Fibroblast of pulmonary artery (primary cell): Measurements from ENCODE around the gene PAIP1.
"Not testable (repeated sequence)": the region's sequence is repeated elsewhere in the genome, so short reads cannot be mapped to it uniquely, and the experiment has no call there.

ENCODE experiments used
- DNase-seq: peaks from one replicate; pipeline ENCODE4 v3.0.0-alpha.2; 2010; ENCODE audit warnings: low read depth
- H3K4me3 ChIP-seq: replicated peaks from 2 replicates; pipeline ENCODE4 v1.5.1; 2011; ENCODE audit warnings: low read depth, mild to moderate bottlenecking, control low read depth, low read length, moderate library complexity
- CTCF ChIP-seq: IDR thresholded peaks from 2 replicates; pipeline ENCODE4 v1.5.1; 2011; ENCODE audit warnings: mild to moderate bottlenecking, control low read depth, low read length, inconsistent platforms; ENCODE audit errors: missing control alignments

Gene PAIP1

GRCh38 chr5:43556857-43557542, at the start of gene PAIP1:
TSS of gene PAIP1 (minus strand) at chr5:43557077. CDS start at chr5:43556846, 231 bp downstream.
- peak; percentile 7 for TF ChIP-seq CTCF
- H3K4me3 ChIP-seq: peak within 1 kb of the TSS; percentile 70
- peak; percentile 89 for DNase-seq

GRCh38 chr5:43606351-43606750, 49.5 kb upstream of the PAIP1 start:
- DNase-seq: no peak
- TF ChIP-seq CTCF: no peak
- H3K4me3 ChIP-seq: no peak overlapping the region

DNA sequence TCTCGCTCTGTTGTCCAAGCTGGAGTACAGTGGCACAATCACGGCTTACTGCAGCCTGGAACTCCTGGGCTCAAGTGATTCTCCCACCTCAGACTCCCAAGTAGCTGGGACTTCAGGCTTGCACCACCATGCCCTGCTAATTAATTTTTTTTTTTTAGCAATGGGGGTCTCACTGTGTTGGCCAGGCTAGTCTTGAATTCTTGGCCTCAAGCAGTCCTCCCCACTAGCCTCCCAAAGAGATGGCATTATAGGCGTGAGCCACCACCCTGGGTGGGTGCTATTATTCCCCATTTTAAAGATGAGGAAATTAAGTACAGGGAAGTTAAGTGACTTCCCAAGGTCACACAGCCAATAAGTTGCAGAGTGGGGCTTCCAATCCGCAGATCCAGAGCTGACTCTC, 47.8 kb upstream of the PAIP1 start:
- no peak overlapping the region for H3K4me3 ChIP-seq

GRCh38 chr5:43603344-43604217, 46.7 kb upstream of the PAIP1 start:
- peak overlapping the region; percentile 81 for H3K4me3 ChIP-seq
- peak; percentile 28 for DNase-seq
- no peak for TF ChIP-seq CTCF

More for the DNA sequence above, 47.8 kb upstream of the PAIP1 start:
- no peak for TF ChIP-seq CTCF
- no peak for DNase-seq

DNA sequence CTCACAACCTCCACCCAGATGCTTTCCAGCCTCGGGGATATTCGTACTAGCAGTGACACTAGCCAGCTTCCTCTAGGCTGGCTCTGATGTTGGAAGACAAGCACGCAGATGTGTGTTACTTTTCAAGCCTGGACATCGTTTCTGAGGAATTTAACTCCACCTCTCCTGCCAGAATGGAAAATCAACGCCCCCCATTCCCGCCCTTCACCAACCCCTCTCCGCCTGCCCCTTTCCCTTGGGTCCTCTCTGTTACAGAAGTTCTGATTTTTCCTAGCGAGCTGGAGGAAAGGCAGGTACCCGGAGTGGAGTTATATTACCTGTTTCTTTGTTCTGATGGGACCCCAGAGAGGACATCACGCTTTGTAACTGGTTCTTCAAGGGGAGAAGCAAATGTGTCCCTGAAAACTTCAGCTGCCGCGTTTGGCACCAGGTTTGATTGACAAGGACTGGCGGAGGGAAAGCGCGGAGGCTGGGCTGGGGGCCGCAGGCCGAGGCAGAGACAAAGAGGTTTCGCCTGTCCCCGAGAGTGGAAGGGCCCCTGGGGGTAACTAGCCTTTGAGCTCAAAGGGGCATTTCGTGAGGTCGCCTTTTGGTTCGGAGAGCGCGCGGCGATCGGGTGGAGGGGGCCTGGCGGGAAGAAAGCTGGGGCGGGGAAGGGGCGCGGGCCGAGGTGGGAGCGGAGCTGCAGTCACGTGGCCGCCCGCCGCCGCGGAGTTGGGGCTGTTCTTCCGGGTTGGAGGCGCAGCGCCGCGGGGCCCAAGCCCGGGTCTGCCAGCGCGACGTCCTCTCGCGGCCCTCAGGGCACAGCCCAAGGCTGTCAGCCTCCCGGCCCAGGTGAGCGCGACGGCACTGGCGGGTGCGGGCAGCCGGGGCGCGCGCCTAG, 45.8 kb upstream of the PAIP1 start, which contains the start of gene NNT:
Gene NNT, plus strand, starts transcription at position 720 of the 883 bp plus-strand sequence. CDS start 6,016 bp downstream, outside the sequence.
- H3K4me3 ChIP-seq: peak within 1 kb of the TSS; percentile 81
- DNase-seq: peak; percentile 49
- TF ChIP-seq CTCF: no peak

DNA sequence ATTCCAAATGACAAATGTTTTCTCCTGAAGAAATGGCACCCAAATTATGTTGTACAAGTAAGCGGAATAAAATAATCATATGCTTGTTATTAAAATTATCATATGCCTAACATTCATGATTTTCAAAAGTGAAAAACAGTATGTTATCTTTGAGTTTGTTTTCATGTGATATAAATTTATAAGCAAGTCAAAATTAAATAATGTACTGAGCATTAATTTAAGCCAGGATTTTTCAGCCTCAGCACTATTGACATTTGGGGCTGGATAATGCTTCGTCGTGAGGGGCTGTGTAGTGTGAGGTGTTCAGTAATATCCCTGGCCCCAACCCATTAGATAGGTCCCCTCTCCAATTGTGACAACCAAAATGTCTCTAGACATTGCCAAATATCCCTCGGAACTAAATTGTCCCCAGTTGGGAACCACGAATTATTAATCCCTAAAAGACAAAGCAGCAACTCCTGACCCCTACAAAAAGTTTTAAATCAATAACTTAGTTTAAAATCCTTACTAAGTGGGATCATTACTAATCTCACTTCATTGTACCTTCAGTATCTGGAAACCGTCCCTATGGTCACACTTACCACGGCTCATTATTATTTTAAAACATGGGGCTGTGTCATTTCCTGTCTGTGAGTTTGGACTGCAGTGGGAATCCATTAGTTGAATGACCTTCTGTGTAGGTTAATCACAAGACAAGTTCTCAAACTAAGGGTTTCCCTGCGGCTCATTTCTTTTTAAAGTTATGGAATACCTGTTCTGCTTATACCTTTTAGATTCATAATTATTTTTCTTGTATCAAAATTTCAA, 44.8 kb upstream of the PAIP1 start:
- peak overlapping the region; percentile 81 for H3K4me3 ChIP-seq
- TF ChIP-seq CTCF: no peak
- DNase-seq: peak; percentile 27

GRCh38 chr5:43598927-43599326, 42.0 kb upstream of the PAIP1 start:
- not testable (repeated sequence) for H3K4me3 ChIP-seq

More at GRCh38 chr5:43598927-43599326, 42.0 kb upstream of the PAIP1 start:
- DNase-seq: not testable (repeated sequence)
